ENCODE measurements around the gene TRIM39.

Gene TRIM39

DNA sequence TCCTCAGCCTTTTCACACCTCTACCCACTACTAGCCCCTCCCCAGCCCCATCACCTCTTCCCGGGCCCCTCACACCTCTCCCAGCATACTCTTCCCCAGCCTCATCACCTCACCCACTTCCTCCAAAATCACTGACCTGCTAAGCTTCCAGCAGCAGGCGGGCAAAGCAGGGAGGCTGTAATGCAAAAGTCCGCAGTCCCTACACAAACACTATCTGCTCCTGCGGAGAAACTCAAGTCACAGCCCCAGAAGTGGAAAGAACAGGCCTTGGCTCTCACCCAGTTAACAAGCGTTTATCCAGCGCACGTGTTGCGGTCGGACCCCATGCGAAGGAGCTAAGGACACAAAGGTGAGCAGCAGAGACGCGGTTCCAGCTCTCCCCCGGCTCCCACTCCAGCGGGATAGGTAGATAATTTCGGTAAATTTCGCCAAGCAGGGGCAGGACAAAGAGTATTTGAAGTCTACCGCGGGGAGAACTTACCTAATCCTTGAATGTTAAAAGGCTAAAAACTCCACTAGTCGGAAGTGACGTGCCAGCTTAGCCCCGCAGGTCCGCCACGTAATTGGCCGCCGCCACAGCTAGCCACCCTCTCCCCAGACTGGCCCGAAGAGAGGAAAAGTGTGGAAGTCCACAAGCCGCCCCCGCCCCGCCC lies 728 bp upstream of the TRIM39 start:
- no peaks in the 10 kb centered on the region for H3K27me3 ChIP-seq (ENCODE audit: control insufficient read depth, insufficient read depth, low read length)
- H3K9me3 ChIP-seq (ENCODE audit: control insufficient read depth, insufficient read depth, low read length), result no peaks in the 10 kb centered on the region
- no peak overlapping the region for H3K27ac ChIP-seq (ENCODE audit: low read length)
- WGBS (ENCODE audit: insufficient coverage, insufficient read length), result no CpG with 5 or more reads among the region's 29 CpGs
- peak overlapping the region; percentile 88 for H3K4me3 ChIP-seq (ENCODE audit: low read length)
- peaks cover 4% of the 10 kb centered on the region; the same call in 1 of the 2 replicates for H3K4me1 ChIP-seq (ENCODE audit: control insufficient read depth, insufficient read depth, low read length)
- H3K36me3 ChIP-seq (ENCODE audit: control insufficient read depth, insufficient read depth, low read length), result peaks cover 11% of the 10 kb centered on the region; the same call in 1 of the 2 replicates
- DNase-seq (ENCODE audit: low read depth, low spot score), result peak; percentile 60

DNA sequence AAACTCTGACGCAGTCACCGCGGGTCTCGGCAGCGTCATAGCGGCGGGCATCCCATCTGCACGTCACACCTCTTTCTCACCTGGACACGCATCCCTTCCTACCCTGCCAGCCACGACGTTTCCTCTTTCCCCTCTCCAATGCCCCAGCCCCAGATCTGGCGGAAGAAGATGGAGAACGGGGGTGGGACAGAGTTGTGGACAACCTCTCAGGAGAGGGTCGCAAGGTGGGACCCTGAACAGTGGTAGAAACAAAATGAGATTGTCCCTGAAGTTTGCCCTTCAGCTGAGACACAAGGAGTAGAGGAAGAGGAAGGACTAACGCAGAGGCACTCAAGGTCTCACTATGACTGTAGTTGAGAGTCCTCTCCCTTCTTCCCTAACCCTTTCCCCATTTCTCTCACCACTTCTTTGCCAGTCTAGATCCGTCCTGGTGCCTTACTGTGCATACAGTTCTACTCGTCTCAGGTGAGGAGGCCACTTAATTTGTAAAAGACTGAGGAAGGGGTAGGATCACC lies 562 bp downstream of the TRIM39 start:
- no peak for DNase-seq (ENCODE audit: low read depth, low spot score)
- H3K9me3 ChIP-seq (ENCODE audit: control insufficient read depth, insufficient read depth, low read length), result no peaks in the 10 kb centered on the region
- no peaks in the 10 kb centered on the region for H3K27me3 ChIP-seq (ENCODE audit: control insufficient read depth, insufficient read depth, low read length)
- H3K36me3 ChIP-seq (ENCODE audit: control insufficient read depth, insufficient read depth, low read length), result peaks cover 11% of the 10 kb centered on the region; the same call in 1 of the 2 replicates
- no peak overlapping the region for H3K27ac ChIP-seq (ENCODE audit: low read length)
- H3K4me3 ChIP-seq (ENCODE audit: low read length), result peak overlapping the region; percentile 88; the same call in 1 of the 2 replicates
- peaks cover 4% of the 10 kb centered on the region; the same call in 1 of the 2 replicates for H3K4me1 ChIP-seq (ENCODE audit: control insufficient read depth, insufficient read depth, low read length)
- WGBS (ENCODE audit: insufficient coverage, insufficient read length), result no CpG with 5 or more reads among the region's 17 CpGs

DNA sequence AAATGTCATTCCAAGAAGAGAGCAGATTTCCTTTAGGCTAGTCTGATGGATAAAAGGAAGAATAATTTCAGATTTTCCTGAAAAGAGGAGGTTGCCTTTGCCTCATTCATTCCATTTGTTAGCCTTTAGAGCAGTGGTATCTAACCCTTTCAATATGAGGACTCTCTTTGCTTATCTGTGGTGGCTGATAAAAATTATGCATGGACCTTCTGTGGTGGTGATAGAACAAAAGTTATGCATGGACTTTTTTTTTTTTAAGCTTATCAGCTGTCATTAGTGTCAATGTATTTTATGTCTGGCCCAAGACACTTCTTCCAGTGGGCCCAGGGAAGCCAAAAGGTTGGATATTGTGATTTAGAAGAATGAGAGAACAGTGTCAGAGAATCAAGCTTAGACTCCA lies 1.7 kb downstream of the TRIM39 start:
- Histone ChIP-seq H3K4me3 (ENCODE audit: low read length) (no peak overlapping the region), H3K27me3 (ENCODE audit: control insufficient read depth, insufficient read depth, low read length) (no peaks in the 10 kb centered on the region), H3K9me3 (ENCODE audit: control insufficient read depth, insufficient read depth, low read length) (no peaks in the 10 kb centered on the region), H3K36me3 (ENCODE audit: control insufficient read depth, insufficient read depth, low read length) (peaks cover 11% of the 10 kb centered on the region; the same call in 1 of the 2 replicates), H3K27ac (ENCODE audit: low read length) (no peak overlapping the region), H3K4me1 (ENCODE audit: control insufficient read depth, insufficient read depth, low read length) (peaks cover 1% of the 10 kb centered on the region; the same call in 1 of the 2 replicates)
- DNase-seq (ENCODE audit: low read depth, low spot score), result no peak

DNA sequence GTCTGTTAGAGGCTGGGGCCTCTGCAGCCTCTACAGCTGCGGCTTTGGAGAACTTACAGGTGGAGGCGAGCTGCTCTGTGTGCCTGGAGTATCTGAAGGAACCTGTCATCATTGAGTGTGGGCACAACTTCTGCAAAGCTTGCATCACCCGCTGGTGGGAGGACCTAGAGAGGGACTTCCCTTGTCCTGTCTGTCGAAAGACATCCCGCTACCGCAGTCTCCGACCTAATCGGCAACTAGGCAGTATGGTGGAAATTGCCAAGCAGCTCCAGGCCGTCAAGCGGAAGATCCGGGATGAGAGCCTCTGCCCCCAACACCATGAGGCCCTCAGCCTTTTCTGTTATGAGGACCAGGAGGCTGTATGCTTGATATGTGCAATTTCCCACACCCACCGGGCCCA lies 2.6 kb downstream of the TRIM39 start:
- Histone ChIP-seq H3K27me3 (ENCODE audit: control insufficient read depth, insufficient read depth, low read length) (no peaks in the 10 kb centered on the region), H3K9me3 (ENCODE audit: control insufficient read depth, insufficient read depth, low read length) (no peaks in the 10 kb centered on the region), H3K4me1 (ENCODE audit: control insufficient read depth, insufficient read depth, low read length) (peaks cover 1% of the 10 kb centered on the region; the same call in 1 of the 2 replicates), H3K36me3 (ENCODE audit: control insufficient read depth, insufficient read depth, low read length) (peaks cover 15% of the 10 kb centered on the region; the same call in 1 of the 2 replicates), H3K4me3 (ENCODE audit: low read length) (peak overlapping the region; percentile 13; the same call in 1 of the 2 replicates), H3K27ac (ENCODE audit: low read length) (no peak overlapping the region)
- WGBS (ENCODE audit: insufficient coverage, insufficient read length), result no CpG with 5 or more reads among the region's 12 CpGs
- no peak for DNase-seq (ENCODE audit: low read depth, low spot score)

DNA sequence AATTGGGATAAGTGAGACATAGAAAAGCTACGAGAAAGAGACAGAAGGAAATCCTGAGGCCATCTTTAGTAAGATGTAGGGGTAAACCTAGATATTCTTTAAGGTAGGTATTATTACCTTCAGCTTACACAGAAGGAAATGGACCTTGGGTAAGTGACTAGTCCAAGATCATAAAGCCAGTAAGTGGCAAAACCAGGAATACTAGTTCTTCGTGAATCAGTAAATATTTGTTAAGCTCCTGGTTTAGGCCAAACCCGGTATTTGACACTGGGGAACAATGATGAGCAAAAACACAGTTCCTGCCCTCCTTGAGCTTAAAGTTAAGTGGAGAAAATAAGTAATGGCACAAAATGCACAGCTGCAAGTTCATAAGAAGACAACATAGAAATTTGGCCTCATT lies 5.3 kb downstream of the TRIM39 start:
- Histone ChIP-seq H3K4me3 (ENCODE audit: low read length) (no peak overlapping the region), H3K9me3 (ENCODE audit: control insufficient read depth, insufficient read depth, low read length) (no peaks in the 10 kb centered on the region), H3K27ac (ENCODE audit: low read length) (no peak overlapping the region), H3K27me3 (ENCODE audit: control insufficient read depth, insufficient read depth, low read length) (no peaks in the 10 kb centered on the region), H3K36me3 (ENCODE audit: control insufficient read depth, insufficient read depth, low read length) (peaks cover 19% of the 10 kb centered on the region; the same call in 1 of the 2 replicates), H3K4me1 (ENCODE audit: control insufficient read depth, insufficient read depth, low read length) (peaks cover 1% of the 10 kb centered on the region; the same call in 1 of the 2 replicates)
- no peak for DNase-seq (ENCODE audit: low read depth, low spot score)
- no CpG with 5 or more reads among the region's 3 CpGs for WGBS (ENCODE audit: insufficient coverage, insufficient read length)

DNA sequence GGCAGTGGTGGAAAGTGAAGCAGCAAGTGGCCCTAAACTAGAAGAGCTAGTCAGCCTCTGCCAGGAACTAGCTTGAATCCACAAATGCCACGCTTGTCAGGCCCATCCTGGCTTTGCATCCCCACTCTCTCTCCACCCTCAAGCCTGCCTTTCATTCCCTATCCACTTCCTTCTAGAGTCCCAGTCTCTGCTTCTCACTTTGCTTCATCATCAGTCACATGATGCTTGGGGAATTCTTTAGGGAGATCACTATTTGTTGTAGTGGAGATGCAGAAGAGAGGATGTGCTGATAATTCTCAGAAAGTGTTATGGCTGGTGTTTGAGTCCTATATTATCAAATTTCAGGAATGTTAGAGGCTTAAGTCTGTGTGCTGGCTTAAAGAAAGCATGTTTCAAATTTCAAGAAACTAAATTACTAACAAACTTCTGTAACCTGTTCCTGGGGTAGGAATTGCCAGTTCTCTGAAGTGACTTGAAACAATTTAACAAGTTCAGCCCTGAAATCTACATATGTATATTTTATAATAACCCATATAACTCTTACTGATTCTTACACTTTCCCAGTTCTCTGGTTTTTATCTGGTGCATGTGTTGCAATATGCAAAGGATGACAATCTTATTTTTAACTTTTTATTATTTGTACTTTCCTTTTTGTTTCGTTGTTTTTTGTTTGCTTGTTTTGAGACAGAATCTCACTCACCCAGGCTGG lies 7.5 kb downstream of the TRIM39 start:
- H3K4me3 ChIP-seq (ENCODE audit: low read length), result no peak overlapping the region
- no peak for DNase-seq (ENCODE audit: low read depth, low spot score)
- no peaks in the 10 kb centered on the region for H3K4me1 ChIP-seq (ENCODE audit: control insufficient read depth, insufficient read depth, low read length)
- WGBS (ENCODE audit: insufficient coverage, insufficient read length), result no CpG with 5 or more reads among the region's 2 CpGs
- H3K36me3 ChIP-seq (ENCODE audit: control insufficient read depth, insufficient read depth, low read length), result peaks cover 18% of the 10 kb centered on the region; the same call in 1 of the 2 replicates
- no peaks in the 10 kb centered on the region for H3K9me3 ChIP-seq (ENCODE audit: control insufficient read depth, insufficient read depth, low read length)
- H3K27ac ChIP-seq (ENCODE audit: low read length), result no peak overlapping the region
- no peaks in the 10 kb centered on the region for H3K27me3 ChIP-seq (ENCODE audit: control insufficient read depth, insufficient read depth, low read length)

DNA sequence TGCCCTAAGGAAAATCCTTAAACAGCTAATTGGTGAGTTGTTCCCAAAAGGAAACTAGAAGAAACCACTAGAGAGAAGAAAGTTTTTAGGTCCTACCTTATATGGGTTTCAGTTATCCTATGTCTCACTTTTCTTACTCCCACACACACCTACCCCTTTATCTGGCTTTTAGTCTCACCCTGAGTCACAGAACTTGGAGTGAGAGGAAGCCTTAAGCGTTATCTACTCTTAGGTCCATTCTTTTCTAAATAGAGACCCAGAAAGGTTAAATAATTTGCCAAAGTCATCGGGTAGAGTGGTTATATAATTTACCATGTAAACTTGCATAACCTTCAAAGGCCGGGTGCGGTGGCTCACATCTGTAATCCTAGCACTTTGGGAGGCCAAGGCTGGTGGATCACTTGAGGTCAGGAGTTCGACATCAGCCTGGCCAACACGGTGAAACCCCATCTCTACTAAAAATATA lies 13.9 kb downstream of the TRIM39 start:
- no peaks in the 10 kb centered on the region for H3K9me3 ChIP-seq (ENCODE audit: control insufficient read depth, insufficient read depth, low read length)
- no peaks in the 10 kb centered on the region for H3K4me1 ChIP-seq (ENCODE audit: control insufficient read depth, insufficient read depth, low read length)
- WGBS (ENCODE audit: insufficient coverage, insufficient read length), result no CpG with 5 or more reads among the region's 6 CpGs
- H3K36me3 ChIP-seq (ENCODE audit: control insufficient read depth, insufficient read depth, low read length), result peaks cover 11% of the 10 kb centered on the region; the same call in 1 of the 2 replicates
- H3K27me3 ChIP-seq (ENCODE audit: control insufficient read depth, insufficient read depth, low read length), result no peaks in the 10 kb centered on the region
- H3K4me3 ChIP-seq (ENCODE audit: low read length), result no peak overlapping the region
- DNase-seq (ENCODE audit: low read depth, low spot score), result no peak
- H3K27ac ChIP-seq (ENCODE audit: low read length), result no peak overlapping the region

DNA sequence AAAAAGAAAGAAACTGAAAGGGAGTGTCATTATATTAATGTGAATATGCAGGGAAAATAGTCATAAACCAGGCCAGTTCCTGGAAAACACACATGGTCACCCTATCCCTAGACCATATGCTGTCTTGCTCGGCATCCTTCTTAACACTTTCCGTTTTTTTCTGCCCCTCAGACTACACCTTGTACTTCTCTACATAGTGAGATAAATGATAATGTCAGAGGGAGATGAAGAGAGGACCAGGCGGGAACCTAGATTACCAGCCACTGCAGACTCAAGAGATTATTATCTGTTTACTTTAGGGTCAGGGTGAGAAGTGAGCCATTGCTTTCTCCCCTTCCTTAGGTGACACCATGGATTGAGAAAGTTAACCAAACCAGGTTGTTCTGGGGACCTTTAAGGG lies 14.5 kb downstream of the TRIM39 start:
- WGBS (ENCODE audit: insufficient coverage, insufficient read length), result no CpG with 5 or more reads among the region's 3 CpGs
- no peak for DNase-seq (ENCODE audit: low read depth, low spot score)
- H3K27me3 ChIP-seq (ENCODE audit: control insufficient read depth, insufficient read depth, low read length), result no peaks in the 10 kb centered on the region
- H3K27ac ChIP-seq (ENCODE audit: low read length), result no peak overlapping the region
- H3K4me3 ChIP-seq (ENCODE audit: low read length), result no peak overlapping the region
- no peaks in the 10 kb centered on the region for H3K9me3 ChIP-seq (ENCODE audit: control insufficient read depth, insufficient read depth, low read length)
- H3K36me3 ChIP-seq (ENCODE audit: control insufficient read depth, insufficient read depth, low read length), result peaks cover 9% of the 10 kb centered on the region; the same call in 1 of the 2 replicates
- H3K4me1 ChIP-seq (ENCODE audit: control insufficient read depth, insufficient read depth, low read length), result 0 out of 2 replicates have a peak, but pooled peaks cover under 1% of the 10 kb centered on the region

DNA sequence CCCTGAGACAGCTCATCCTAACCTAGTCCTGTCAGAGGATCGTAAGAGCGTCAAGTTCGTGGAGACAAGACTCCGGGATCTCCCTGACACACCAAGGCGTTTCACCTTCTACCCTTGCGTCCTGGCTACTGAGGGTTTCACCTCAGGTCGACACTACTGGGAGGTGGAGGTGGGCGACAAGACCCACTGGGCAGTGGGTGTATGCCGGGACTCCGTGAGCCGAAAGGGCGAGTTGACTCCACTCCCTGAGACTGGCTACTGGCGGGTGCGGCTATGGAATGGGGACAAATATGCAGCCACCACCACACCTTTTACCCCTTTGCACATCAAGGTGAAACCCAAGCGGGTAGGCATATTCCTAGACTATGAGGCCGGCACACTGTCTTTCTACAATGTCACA lies 15.0 kb downstream of the TRIM39 start:
- Histone ChIP-seq H3K4me3 (ENCODE audit: low read length) (no peak overlapping the region), H3K27me3 (ENCODE audit: control insufficient read depth, insufficient read depth, low read length) (no peaks in the 10 kb centered on the region), H3K4me1 (ENCODE audit: control insufficient read depth, insufficient read depth, low read length) (0 out of 2 replicates have a peak, but pooled peaks cover 2% of the 10 kb centered on the region), H3K36me3 (ENCODE audit: control insufficient read depth, insufficient read depth, low read length) (peaks cover 11% of the 10 kb centered on the region; the same call in 1 of the 2 replicates), H3K9me3 (ENCODE audit: control insufficient read depth, insufficient read depth, low read length) (no peaks in the 10 kb centered on the region), H3K27ac (ENCODE audit: low read length) (no peak overlapping the region)
- WGBS (ENCODE audit: insufficient coverage, insufficient read length), result no CpG with 5 or more reads among the region's 16 CpGs
- no peak for DNase-seq (ENCODE audit: low read depth, low spot score)

DNA sequence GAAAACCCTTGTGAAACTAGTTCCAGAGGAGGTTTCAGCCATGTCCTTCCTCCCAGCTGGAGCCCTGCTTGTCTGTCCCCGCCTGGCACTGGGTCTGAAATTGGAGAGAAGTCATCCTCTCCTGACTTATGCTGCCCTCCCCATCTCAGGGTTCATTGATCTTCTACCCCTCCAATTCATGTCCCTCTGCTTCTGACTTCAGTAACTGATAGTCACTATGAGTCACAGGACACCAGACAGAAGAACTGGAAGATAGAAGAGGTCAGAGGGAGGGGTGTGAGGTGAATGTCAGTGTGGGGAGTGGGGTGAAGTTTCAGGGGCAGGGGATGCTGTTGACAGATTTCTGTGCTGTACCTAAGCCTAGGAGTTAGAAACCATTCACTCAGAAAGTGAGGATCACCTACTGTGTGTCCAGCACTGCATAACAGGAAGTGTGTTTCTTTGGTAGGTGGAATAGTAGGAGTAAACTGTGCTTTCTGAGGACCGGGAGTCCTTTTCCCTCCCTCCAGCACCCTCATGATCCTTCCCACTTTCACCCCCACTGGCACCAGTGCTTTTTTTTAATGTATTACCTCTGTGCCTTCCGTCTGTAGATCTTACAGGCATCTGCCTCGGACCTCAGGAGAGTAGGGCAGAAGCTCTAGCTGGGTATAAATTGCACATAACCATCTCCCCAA lies 17.6 kb downstream of the TRIM39 start:
- no peak overlapping the region for H3K4me3 ChIP-seq (ENCODE audit: low read length)

More for the DNA sequence above, 17.6 kb downstream of the TRIM39 start:
- Histone ChIP-seq H3K27ac (ENCODE audit: low read length) (no peak overlapping the region), H3K27me3 (ENCODE audit: control insufficient read depth, insufficient read depth, low read length) (no peaks in the 10 kb centered on the region), H3K36me3 (ENCODE audit: control insufficient read depth, insufficient read depth, low read length) (peaks cover 13% of the 10 kb centered on the region; the same call in 1 of the 2 replicates), H3K9me3 (ENCODE audit: control insufficient read depth, insufficient read depth, low read length) (no peaks in the 10 kb centered on the region), H3K4me1 (ENCODE audit: control insufficient read depth, insufficient read depth, low read length) (0 out of 2 replicates have a peak, but pooled peaks cover 2% of the 10 kb centered on the region)
- DNase-seq (ENCODE audit: low read depth, low spot score), result no peak
- no CpG with 5 or more reads among the region's 4 CpGs for WGBS (ENCODE audit: insufficient coverage, insufficient read length)
